Activated naive CD4-positive, alpha-beta T cell treated with anti-CD3 and anti-CD28 coated beads for 36 hours (primary cell): ENCODE measurements around the gene MIPEP. TPM values are rescaled to one million over a fixed set of nuclear protein-coding genes. Genes with fewer than 3 reads are reported as not detected.

Experiments
- CTCF ChIA-PET: fragments of 350-600 bp; sonication (Branson Sonifier 250); formaldehyde crosslinking; loops from one replicate; lab custom pipeline; 2021; ENCODE audit warnings: antibody characterized with exemption; lab: Charles Lee
- DNase-seq: peaks from one replicate; pipeline ENCODE4 v3.0.0-alpha.2; 2020
- H3K27ac Mint-ChIP-seq: one replicate; pipeline ENCODE4 v1.8.0; 2021; ENCODE audit warnings: mild to moderate bottlenecking, mixed read lengths
- H3K27me3 Mint-ChIP-seq: one replicate; pipeline ENCODE4 v1.8.0; 2021; ENCODE audit warnings: low read depth, mixed read lengths
- H3K36me3 Mint-ChIP-seq: one replicate; pipeline ENCODE4 v1.8.0; 2021; ENCODE audit warnings: low read depth, mixed read lengths
- H3K4me1 Mint-ChIP-seq: one replicate; pipeline ENCODE4 v1.8.0; 2021; ENCODE audit warnings: low read depth, mixed read lengths
- H3K4me3 Mint-ChIP-seq: one replicate; pipeline ENCODE4 v1.8.0; 2021; ENCODE audit warnings: mild to moderate bottlenecking, moderate library complexity, mixed read lengths
- H3K9me3 Mint-ChIP-seq: one replicate; pipeline ENCODE4 v1.8.0; 2021; ENCODE audit warnings: mixed read lengths
- intact Hi-C: fragments of 100-400 bp; cut with micrococcal nuclease; formaldehyde crosslinking; loops from one replicate; pipeline ENCODE4 v1.15.1; 2023
- total RNA-seq, 2 experiments: library from RNA; stranded (reverse); gene quantifications; one replicate each; pipeline ENCODE4 v1.2.3, GENCODE V29; 2021

Gene MIPEP
- total RNA-seq, 2 experiments from 2014 or later = 15.4 to 17.0 TPM

DNA sequence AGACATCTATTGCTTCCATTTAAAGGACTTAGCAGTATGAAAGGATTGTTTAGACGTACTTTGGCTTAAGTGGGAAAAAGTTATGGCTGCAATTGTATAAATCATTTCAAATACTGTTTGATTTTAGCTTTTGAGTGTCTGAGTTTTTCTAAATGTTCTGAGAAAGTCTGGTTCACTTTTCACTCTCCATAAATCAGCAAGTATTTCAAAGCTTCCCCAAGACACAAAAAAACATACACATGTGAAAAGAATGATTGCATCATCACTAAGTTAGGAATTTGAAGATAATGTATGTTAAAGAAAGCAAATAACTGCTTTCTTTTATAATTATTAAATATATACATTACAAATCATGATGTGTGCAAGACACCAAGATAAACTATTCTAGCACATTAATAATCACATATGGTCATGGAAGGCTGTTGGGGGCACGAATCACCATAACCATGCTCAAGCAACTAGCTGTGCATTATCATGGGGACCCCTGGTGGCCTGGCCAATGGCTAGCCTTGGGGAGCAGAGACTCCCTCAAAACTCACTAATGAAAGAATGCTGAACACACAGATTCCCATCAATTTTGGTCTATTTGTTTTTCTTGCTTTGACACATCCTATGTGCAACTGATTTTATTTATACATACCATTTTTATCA, 111.1 kb downstream of the MIPEP start:
- intact Hi-C loops = no loop called here
- Mint-ChIP-seq H3K27ac (no peak overlapping the region), H3K9me3 (no peaks in the 10 kb centered on the region), H3K4me3 (no peak overlapping the region), H3K27me3 (no peaks in the 10 kb centered on the region), H3K4me1 (peaks cover 19% of the 10 kb centered on the region), H3K36me3 (peaks cover 15% of the 10 kb centered on the region)
- CTCF ChIA-PET = interaction anchor here (0.8 to 1.6 kb wide), 3 partner anchors 10 to 122 kb away, joined by 3 to 4 read pairs (median 3); no protein-coding TSS in a partner anchor
- DNase-seq = no peak

- H3K4me1 Mint-ChIP-seq = peaks cover 19% of the 10 kb centered on the region
- intact Hi-C loops = no loop called here
- no peak overlapping the region for H3K27ac Mint-ChIP-seq
- no peak overlapping the region for H3K4me3 Mint-ChIP-seq
- peaks cover 13% of the 10 kb centered on the region for H3K36me3 Mint-ChIP-seq
- H3K9me3 Mint-ChIP-seq = no peaks in the 10 kb centered on the region
- no peak for DNase-seq
- no peaks in the 10 kb centered on the region for H3K27me3 Mint-ChIP-seq
- CTCF ChIA-PET = interaction anchor here (1.2 to 1.6 kb wide), 2 partner anchors 10 to 121 kb away, joined by 3 to 4 read pairs; no protein-coding TSS in a partner anchor
Observed at GRCh38 chr13:23777575-23777870, 111.7 kb downstream of the MIPEP start.

DNA sequence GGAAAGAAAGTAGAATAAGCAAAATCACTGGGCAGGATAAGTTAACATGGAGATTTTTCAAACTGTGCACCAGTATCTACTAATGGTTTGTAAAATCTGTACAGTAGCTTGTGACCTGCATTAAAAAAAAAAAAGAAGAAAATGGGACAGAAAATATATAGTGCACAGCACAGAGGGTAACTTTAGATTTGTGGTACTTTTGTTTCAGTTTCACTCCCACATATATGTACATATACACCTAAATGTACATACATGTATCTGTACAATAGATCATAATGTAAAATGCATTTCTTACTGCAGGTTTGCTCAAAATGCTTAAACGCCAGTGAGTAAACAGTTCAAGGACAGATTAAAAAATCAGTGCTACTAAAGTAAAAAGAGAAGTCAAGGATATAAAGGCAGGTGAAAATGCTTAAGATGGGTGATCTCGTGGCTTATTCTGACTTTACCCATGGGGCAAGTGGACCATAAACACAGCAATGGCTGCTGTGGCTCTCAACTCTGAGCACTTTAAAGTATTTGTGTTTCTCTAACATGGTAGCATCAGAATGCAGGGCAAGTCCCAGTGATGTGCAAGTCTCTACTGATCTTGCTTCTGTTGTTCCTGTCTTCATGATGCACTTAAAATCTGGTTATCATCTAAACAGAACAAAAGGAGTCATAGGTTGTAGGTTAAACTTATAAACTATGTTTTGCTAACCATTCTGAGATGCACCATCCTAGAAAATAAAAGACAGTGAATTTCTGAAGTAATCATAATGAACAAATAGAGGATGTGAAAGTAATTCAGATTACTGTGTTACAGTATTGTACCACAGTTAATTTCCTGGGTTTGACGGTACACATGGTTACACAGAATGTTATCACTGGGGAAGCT, 112.3 kb downstream of the MIPEP start:
- no peak overlapping the region for H3K27ac Mint-ChIP-seq

DNA sequence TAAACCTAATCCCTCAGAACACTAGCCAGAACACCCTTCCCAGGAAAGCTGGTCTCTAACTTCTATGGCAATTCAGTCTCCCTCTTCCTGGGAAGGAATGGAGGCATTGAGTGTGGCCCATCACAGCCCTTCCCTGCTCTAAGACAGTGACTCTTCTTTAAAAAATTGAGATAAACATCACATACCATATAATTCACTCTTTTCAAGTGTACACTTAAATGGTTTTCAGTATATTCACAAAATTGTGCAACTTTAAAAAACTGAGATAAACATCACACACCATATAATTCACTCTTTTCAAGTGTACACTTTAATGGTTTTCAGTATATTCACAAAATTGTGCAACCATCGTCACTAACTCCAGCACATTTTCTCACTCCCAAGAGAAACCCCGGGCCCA, 116.5 kb downstream of the MIPEP start:
- Mint-ChIP-seq H3K4me1 (peaks cover 14% of the 10 kb centered on the region), H3K9me3 (no peaks in the 10 kb centered on the region), H3K4me3 (no peak overlapping the region), H3K27ac (no peak overlapping the region), H3K27me3 (no peaks in the 10 kb centered on the region), H3K36me3 (peaks cover 2% of the 10 kb centered on the region)
- CTCF ChIA-PET = no interaction called here
- intact Hi-C loops = no loop called here
- DNase-seq = no peak

More for the DNA sequence above, 112.3 kb downstream of the MIPEP start:
- Mint-ChIP-seq H3K4me1 (peaks cover 19% of the 10 kb centered on the region), H3K9me3 (no peaks in the 10 kb centered on the region), H3K36me3 (peaks cover 13% of the 10 kb centered on the region), H3K27me3 (no peaks in the 10 kb centered on the region), H3K4me3 (no peak overlapping the region)
- intact Hi-C loops = no loop called here
- CTCF ChIA-PET = interaction anchor here (0.6 to 1.2 kb wide), 2 partner anchors 9 to 303 kb away, joined by 3 to 4 read pairs; no protein-coding TSS in a partner anchor
- no peak for DNase-seq

GRCh38 chr13:23771956-23772355, 117.2 kb downstream of the MIPEP start:
- intact Hi-C loops = no loop called here
- Mint-ChIP-seq H3K36me3 (peaks cover 2% of the 10 kb centered on the region), H3K27ac (no peak overlapping the region), H3K9me3 (no peaks in the 10 kb centered on the region), H3K4me3 (no peak overlapping the region), H3K27me3 (no peaks in the 10 kb centered on the region), H3K4me1 (peaks cover 10% of the 10 kb centered on the region)
- CTCF ChIA-PET = no interaction called here
- DNase-seq = no peak

GRCh38 chr13:23771552-23771951, 117.6 kb downstream of the MIPEP start:
- Mint-ChIP-seq H3K27ac (no peak overlapping the region), H3K27me3 (no peaks in the 10 kb centered on the region)
- intact Hi-C loops = no loop called here

GRCh38 chr13:23770973-23771372, 118.2 kb downstream of the MIPEP start:
- no peaks in the 10 kb centered on the region for H3K27me3 Mint-ChIP-seq
- no peak for DNase-seq
- peaks cover 6% of the 10 kb centered on the region for H3K4me1 Mint-ChIP-seq
- CTCF ChIA-PET = interaction anchor here (0.7 kb wide), 1 partner anchor 404 kb away, joined by 3 read pairs; no protein-coding TSS in a partner anchor
- no peak overlapping the region for H3K4me3 Mint-ChIP-seq
- peaks cover 2% of the 10 kb centered on the region for H3K36me3 Mint-ChIP-seq
- H3K9me3 Mint-ChIP-seq = no peaks in the 10 kb centered on the region
- intact Hi-C loops = no loop called here
- H3K27ac Mint-ChIP-seq = no peak overlapping the region

More at GRCh38 chr13:23771552-23771951, 117.6 kb downstream of the MIPEP start:
- Mint-ChIP-seq H3K36me3 (peaks cover 2% of the 10 kb centered on the region), H3K9me3 (no peaks in the 10 kb centered on the region), H3K4me3 (no peak overlapping the region), H3K4me1 (peaks cover 6% of the 10 kb centered on the region)
- CTCF ChIA-PET = interaction anchor here (0.7 kb wide), 1 partner anchor 404 kb away, joined by 3 read pairs; no protein-coding TSS in a partner anchor
- no peak for DNase-seq

DNA sequence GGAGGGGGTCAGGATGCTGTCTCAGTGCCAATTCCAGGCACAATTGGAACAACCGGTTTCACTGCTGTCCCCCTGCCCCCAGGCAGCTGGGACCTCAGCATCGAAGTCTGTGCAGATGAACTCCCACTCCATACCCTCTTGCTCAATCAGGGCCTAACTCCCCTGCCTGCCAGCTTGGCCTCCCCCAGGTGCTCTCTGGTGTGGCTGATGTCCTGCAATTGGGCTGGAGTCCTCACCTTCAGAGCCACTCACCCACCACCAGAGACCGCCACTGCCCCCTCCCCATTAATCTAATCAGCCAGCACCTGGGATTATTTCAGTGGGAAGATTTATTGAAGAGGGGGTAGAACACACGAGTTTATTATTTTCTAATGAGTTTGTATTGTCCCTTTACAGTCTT, 118.8 kb downstream of the MIPEP start:
- intact Hi-C loops = no loop called here

GRCh38 chr13:23769401-23769800, 119.8 kb downstream of the MIPEP start:
- Mint-ChIP-seq H3K4me3 (no peak overlapping the region), H3K36me3 (peaks cover 2% of the 10 kb centered on the region), H3K27ac (no peak overlapping the region), H3K27me3 (no peaks in the 10 kb centered on the region), H3K9me3 (no peaks in the 10 kb centered on the region), H3K4me1 (peaks cover 6% of the 10 kb centered on the region)
- DNase-seq = no peak
- intact Hi-C loops = no loop called here
- CTCF ChIA-PET = no interaction called here

More for the DNA sequence above, 118.8 kb downstream of the MIPEP start:
- Mint-ChIP-seq H3K36me3 (peaks cover 2% of the 10 kb centered on the region), H3K4me3 (no peak overlapping the region), H3K27ac (no peak overlapping the region), H3K4me1 (peaks cover 6% of the 10 kb centered on the region), H3K27me3 (no peaks in the 10 kb centered on the region), H3K9me3 (no peaks in the 10 kb centered on the region)
- no peak for DNase-seq
- CTCF ChIA-PET = no interaction called here

DNA sequence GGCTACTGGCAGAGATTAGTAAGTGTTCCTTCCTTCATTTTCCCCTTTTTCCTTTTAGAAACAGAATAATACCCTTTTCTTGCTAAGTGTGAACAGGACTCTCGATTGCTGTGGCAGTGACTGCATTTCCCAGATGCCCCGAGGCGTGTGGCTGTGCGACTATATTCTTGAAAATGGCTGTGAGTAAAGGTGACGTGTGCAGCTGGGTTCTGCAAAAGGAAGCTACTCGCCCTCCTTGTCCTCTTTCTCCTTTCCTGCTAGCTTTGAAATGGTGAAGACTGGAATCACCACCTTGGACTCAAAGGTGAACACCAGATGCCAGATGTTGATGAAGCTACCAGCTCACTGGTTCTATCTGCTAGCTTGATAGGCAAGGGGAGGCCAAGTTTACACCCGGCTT, 121.4 kb downstream of the MIPEP start:
- CTCF ChIA-PET = interaction anchor here (1.5 kb wide), 1 partner anchor 10 kb away, joined by 4 read pairs; no protein-coding TSS in a partner anchor
- H3K36me3 Mint-ChIP-seq = peaks cover 2% of the 10 kb centered on the region
- H3K27ac Mint-ChIP-seq = no peak overlapping the region
- DNase-seq = peak; percentile 40
- H3K27me3 Mint-ChIP-seq = no peaks in the 10 kb centered on the region
- intact Hi-C loops = no loop called here
- H3K4me3 Mint-ChIP-seq = no peak overlapping the region
- peaks cover 6% of the 10 kb centered on the region for H3K4me1 Mint-ChIP-seq
- no peaks in the 10 kb centered on the region for H3K9me3 Mint-ChIP-seq

GRCh38 chr13:23766939-23767338, 122.3 kb downstream of the MIPEP start:
- peaks cover 2% of the 10 kb centered on the region for H3K36me3 Mint-ChIP-seq
- intact Hi-C loops = no loop called here
- no peak overlapping the region for H3K27ac Mint-ChIP-seq
- H3K9me3 Mint-ChIP-seq = no peaks in the 10 kb centered on the region
- DNase-seq = no peak
- no peaks in the 10 kb centered on the region for H3K27me3 Mint-ChIP-seq
- no peak overlapping the region for H3K4me3 Mint-ChIP-seq
- CTCF ChIA-PET = no interaction called here
- peaks cover 6% of the 10 kb centered on the region for H3K4me1 Mint-ChIP-seq

- H3K27me3 Mint-ChIP-seq = no peaks in the 10 kb centered on the region
- no peaks in the 10 kb centered on the region for H3K9me3 Mint-ChIP-seq
- H3K27ac Mint-ChIP-seq = no peak overlapping the region
- H3K4me3 Mint-ChIP-seq = no peak overlapping the region
- DNase-seq = no peak
- CTCF ChIA-PET = interaction anchor here (0.5 kb wide), 1 partner anchor 84 kb away, joined by 3 read pairs; no protein-coding TSS in a partner anchor
- H3K36me3 Mint-ChIP-seq = peaks cover 2% of the 10 kb centered on the region
- peaks cover 2% of the 10 kb centered on the region for H3K4me1 Mint-ChIP-seq
- intact Hi-C loops = no loop called here
Observed at GRCh38 chr13:23766283-23766682, 122.9 kb downstream of the MIPEP start.
